AG04450 (cell line): ENCODE results near the gene BLCAP. TPM values are rescaled to one million over a fixed set of nuclear protein-coding genes. Genes with fewer than 3 reads are reported as not detected.

Experiments used
- CTCF ChIA-PET: fragments of 300-600, 350-600 bp; formaldehyde crosslinking; extraction: SDS; loops from one replicate; lab custom pipeline; 2022; ENCODE audit warnings: antibody characterized with exemption, inconsistent platforms; lab: Charles Lee
- POLR2A ChIA-PET: fragments of 350-600 bp; formaldehyde crosslinking; extraction: SDS; loops from one replicate; lab custom pipeline; 2021; ENCODE audit warnings: antibody characterized with exemption, inconsistent platforms; lab: Yijun Ruan, JAX
- DNase-seq: peaks from one replicate; pipeline ENCODE4 v3.0.0-alpha.2; 2011; ENCODE audit warnings: low read depth, low spot score
- H3K27ac ChIP-seq: one replicate; pipeline ENCODE4 v1.5.1; 2012; ENCODE audit warnings: low read depth, low read length, control low read depth
- H3K27me3 ChIP-seq: one replicate; pipeline ENCODE4 v1.6.0; 2012; ENCODE audit warnings: low read length; ENCODE audit not compliant: control insufficient read depth, insufficient read depth
- H3K4me3 ChIP-seq: 2 replicates; pipeline ENCODE4 v1.5.1; 2011; ENCODE audit warnings: mild to moderate bottlenecking, low read depth, low read length, control low read depth
- H3K9me3 ChIP-seq: 2 replicates; pipeline ENCODE4 v1.5.1; 2012; ENCODE audit warnings: low read length; ENCODE audit not compliant: control insufficient read depth, insufficient read depth
- polyA plus RNA-seq: library from polyadenylated mRNA; depleted of rRNA; stranded (reverse); fragments of >200 nt; gene quantifications from 2 replicates; pipeline ENCODE4 v1.2.3, GENCODE V29; 2011
- TF ChIP-seq, protein P1 (sequence below): IDR thresholded peaks from 2 replicates; pipeline ENCODE4 v1.5.1; 2011; ENCODE audit warnings: low read depth, low read length, control low read depth, inconsistent platforms

BLCAP gene
- polyA plus RNA-seq, 1 experiment = 94.1 TPM

DNA sequence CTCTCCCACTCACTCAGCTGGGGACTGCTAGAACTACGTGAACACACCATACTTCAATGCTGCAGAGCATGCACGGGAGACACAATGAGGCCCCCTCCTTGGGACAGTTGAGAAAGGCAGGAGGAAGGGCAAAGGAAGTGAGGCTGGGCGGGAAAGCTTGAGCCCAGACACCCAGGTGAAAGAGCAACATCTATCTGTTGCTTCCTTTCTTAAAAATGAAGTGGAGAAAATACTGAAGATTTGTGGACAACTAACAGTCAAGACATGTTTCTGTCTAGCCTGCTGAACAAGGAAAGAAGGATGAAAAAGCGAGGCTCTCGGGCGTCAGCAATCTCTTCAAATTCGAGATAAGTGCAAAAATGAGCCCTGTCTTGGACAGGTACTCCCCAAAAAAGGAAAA is 9.6 kb downstream of the BLCAP start:
- CTCF ChIA-PET = no interaction called here

DNA sequence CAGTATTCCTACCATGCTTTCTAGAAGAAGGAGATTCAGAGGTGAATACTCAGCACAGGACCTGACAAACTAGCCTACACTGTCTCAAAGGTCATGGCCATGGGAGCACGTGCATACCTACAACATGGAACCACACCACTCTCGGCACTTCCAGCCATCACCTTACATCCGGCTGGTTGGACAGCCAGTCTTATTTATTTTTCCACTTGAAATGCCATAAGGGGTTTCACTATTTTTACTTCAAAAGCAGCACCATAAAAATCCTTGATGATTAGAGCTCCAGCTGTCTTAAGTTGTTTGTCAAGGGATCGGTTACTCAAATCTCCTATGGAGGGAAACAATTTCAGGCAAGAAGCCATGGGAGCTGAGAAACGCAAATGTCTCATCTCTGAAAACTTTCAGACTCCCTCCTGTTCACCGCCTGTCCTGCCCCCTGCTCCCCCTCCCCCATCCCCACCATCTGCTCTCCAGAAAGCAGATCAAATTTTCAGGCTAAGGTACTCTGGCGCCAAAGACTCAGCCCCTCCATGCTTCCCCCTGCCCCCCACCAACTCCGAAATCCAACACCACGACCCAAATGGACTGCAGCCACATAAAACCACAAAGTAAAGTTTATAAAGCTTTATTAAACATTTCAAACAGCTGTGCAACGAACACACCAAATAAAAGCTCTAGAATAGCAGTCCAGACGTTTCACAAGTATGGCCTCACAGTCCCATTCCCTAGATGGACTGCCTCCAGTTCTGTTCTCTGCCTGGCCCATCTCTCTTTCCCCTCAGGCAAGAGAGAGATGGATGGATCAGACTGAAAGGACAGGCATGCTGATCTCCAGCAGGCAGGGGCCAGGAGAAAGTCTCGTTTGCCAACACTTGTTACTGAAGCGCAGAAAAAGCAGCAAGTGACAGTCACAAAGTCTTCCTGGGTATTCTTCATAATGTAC is 10.6 kb downstream of the BLCAP start:
- DNase-seq = peak; percentile 93
- Histone ChIP-seq H3K4me3 (no peak overlapping the region; the same call in 1 of the 2 replicates), H3K9me3 (peaks cover 15% of the 10 kb centered on the region), H3K27me3 (no peaks in the 10 kb centered on the region), H3K27ac (peak overlapping the region; percentile 68)
- POLR2A ChIA-PET = interaction anchor here (0.5 to 1.3 kb wide), 6 partner anchors 10 to 222 kb away, joined by 3 to 5 read pairs (median 4); partner anchors contain the start of gene BLCAP
- TF ChIP-seq, protein P1, sequence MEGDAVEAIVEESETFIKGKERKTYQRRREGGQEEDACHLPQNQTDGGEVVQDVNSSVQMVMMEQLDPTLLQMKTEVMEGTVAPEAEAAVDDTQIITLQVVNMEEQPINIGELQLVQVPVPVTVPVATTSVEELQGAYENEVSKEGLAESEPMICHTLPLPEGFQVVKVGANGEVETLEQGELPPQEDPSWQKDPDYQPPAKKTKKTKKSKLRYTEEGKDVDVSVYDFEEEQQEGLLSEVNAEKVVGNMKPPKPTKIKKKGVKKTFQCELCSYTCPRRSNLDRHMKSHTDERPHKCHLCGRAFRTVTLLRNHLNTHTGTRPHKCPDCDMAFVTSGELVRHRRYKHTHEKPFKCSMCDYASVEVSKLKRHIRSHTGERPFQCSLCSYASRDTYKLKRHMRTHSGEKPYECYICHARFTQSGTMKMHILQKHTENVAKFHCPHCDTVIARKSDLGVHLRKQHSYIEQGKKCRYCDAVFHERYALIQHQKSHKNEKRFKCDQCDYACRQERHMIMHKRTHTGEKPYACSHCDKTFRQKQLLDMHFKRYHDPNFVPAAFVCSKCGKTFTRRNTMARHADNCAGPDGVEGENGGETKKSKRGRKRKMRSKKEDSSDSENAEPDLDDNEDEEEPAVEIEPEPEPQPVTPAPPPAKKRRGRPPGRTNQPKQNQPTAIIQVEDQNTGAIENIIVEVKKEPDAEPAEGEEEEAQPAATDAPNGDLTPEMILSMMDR = no peak
- CTCF ChIA-PET = interaction anchor here (0.7 kb wide), 1 partner anchor 705 kb away, joined by 3 read pairs; no protein-coding TSS in a partner anchor

More for the DNA sequence above, 9.6 kb downstream of the BLCAP start:
- Histone ChIP-seq H3K27me3 (no peaks in the 10 kb centered on the region), H3K27ac (no peak overlapping the region), H3K9me3 (peaks cover 20% of the 10 kb centered on the region), H3K4me3 (no peak overlapping the region)
- no peak for DNase-seq
- POLR2A ChIA-PET = no interaction called here
- TF ChIP-seq, protein P1 = no peak

DNA sequence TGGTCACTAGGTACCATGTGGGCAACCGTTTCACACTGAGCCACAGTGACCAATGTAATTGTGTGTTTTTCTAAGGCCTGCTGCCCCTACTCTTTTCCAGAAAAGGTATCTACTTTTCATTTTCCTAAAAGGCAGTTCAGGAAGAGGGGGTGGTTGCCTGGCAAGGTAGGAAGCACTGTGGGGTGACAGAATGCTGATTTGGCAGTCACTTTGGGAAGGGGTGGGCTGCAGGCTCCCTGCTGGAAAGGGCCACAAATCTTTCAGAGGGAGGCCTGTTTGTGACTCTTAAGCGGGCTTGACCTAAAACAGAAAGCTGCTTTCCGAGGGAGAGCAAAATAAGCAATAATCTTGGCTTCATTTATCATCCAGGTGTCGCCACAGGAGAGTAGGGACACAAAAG is 11.8 kb downstream of the BLCAP start:
- CTCF ChIA-PET = no interaction called here
- Histone ChIP-seq H3K4me3 (no peak overlapping the region), H3K9me3 (peaks cover 8% of the 10 kb centered on the region), H3K27ac (no peak overlapping the region), H3K27me3 (no peaks in the 10 kb centered on the region)
- DNase-seq = no peak
- POLR2A ChIA-PET = no interaction called here
- TF ChIP-seq, protein P1 = no peak

DNA sequence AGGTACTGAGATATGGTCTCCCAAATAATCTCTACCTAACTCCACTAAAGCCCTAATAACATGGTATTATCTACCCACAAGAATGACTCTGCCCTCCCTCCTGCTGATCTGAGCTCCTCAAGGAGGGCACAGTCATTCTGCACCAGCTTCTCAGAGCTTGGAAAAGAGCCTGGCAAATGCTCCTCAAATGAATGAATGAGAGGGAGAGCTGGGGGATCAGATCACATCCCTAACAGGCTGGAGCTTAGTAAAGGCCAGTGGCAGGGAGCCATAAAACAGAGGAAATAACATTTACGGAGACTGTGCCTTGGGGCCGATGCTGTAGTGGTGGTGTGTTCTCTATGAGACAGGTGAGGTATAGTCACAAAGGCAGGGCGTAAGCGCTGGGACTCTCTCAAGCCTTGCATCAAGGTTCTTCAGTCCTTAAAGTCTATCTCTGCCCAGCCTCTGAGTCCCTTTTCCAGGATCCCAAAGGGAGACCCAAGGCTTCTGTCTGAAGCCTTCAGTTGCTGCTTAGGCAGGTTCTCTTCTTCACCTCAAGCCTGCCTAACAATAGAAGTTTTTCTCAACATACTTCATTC is 13.8 kb downstream of the BLCAP start:
- H3K27ac ChIP-seq = no peak overlapping the region
- H3K4me3 ChIP-seq = no peak overlapping the region
- CTCF ChIA-PET = interaction anchor here (0.6 to 1.1 kb wide), 2 partner anchors 19 to 20 kb away, joined by 3 read pairs; no protein-coding TSS in a partner anchor
- TF ChIP-seq, protein P1 = no peak
- H3K9me3 ChIP-seq = no peaks in the 10 kb centered on the region; the same call in 1 of the 2 replicates
- H3K27me3 ChIP-seq = no peaks in the 10 kb centered on the region
- DNase-seq = no peak
- POLR2A ChIA-PET = interaction anchor here (0.5 kb wide), 1 partner anchor 14 kb away, joined by 4 read pairs; no protein-coding TSS in a partner anchor
